LNCAP (cell line): Measurements from ENCODE around the gene ADAMTS19.

Source experiments
- CTCF ChIP-seq: fragments of 450-650 bp; IDR thresholded peaks from 2 replicates; pipeline ENCODE4 v1.5.1; 2017; ENCODE audit warnings: mild to moderate bottlenecking

ADAMTS19 gene

GRCh38 chr5:129426071-129426470, 34.0 kb upstream of the ADAMTS19 start:
- TF ChIP-seq CTCF: no peak

- no peak for TF ChIP-seq CTCF
Measured at GRCh38 chr5:129431406-129431805, 28.7 kb upstream of the ADAMTS19 start.

- TF ChIP-seq CTCF: no peak
Measured at GRCh38 chr5:129438322-129438721, 21.8 kb upstream of the ADAMTS19 start.

- TF ChIP-seq CTCF: no peak
Measured at GRCh38 chr5:129440424-129440823, 19.7 kb upstream of the ADAMTS19 start.

- TF ChIP-seq CTCF: no peak
Measured at GRCh38 chr5:129441096-129441495, 19.0 kb upstream of the ADAMTS19 start.

- no peak for TF ChIP-seq CTCF
Measured at GRCh38 chr5:129445379-129445778, 14.7 kb upstream of the ADAMTS19 start.

- TF ChIP-seq CTCF: no peak
Measured at GRCh38 chr5:129447968-129448367, 12.1 kb upstream of the ADAMTS19 start.

GRCh38 chr5:129448654-129449053, 11.4 kb upstream of the ADAMTS19 start:
- no peak for TF ChIP-seq CTCF
